HUES64 (cell line): ENCODE data around the gene NFATC4.
A peak's percentile ranks its signal among the peaks of the same experiment; 100 is the strongest.

Experiments used
- H3K27ac ChIP-seq: 2 replicates; pipeline ENCODE4 v1.7.0; 2013; ENCODE audit warnings: low read depth, low read length, inconsistent platforms
- H3K27me3 ChIP-seq: 2 replicates; pipeline ENCODE4 v1.6.1; 2013; ENCODE audit warnings: mild to moderate bottlenecking, low read length; ENCODE audit not compliant: insufficient read depth
- H3K36me3 ChIP-seq: 2 replicates; pipeline ENCODE4 v1.6.1; 2013; ENCODE audit warnings: mild to moderate bottlenecking, low read length; ENCODE audit not compliant: insufficient read depth
- H3K4me1 ChIP-seq: 2 replicates; pipeline ENCODE4 v1.6.1; 2013; ENCODE audit warnings: mild to moderate bottlenecking, low read length, moderate library complexity; ENCODE audit not compliant: insufficient read depth
- H3K4me3 ChIP-seq: 2 replicates; pipeline ENCODE4 v1.5.1; 2013; ENCODE audit warnings: mild to moderate bottlenecking, low read length, moderate library complexity
- H3K9ac ChIP-seq: 2 replicates; pipeline ENCODE4 v1.6.1; 2013; ENCODE audit warnings: mild to moderate bottlenecking, low read depth, low read length
- H3K9me3 ChIP-seq: 2 replicates; pipeline ENCODE4 v1.6.1; 2013; ENCODE audit warnings: low read depth, low read length; ENCODE audit not compliant: insufficient read depth
- WGBS: fragments of 150-250, 120-280 bp; methylation state at CpG from one replicate; pipeline ENCODE4 v1.1.7; 2013; ENCODE audit warnings: missing lambda C conversion rate; 5-methylcytosine and 5-hydroxymethylcytosine counted together

NFATC4 gene

DNA sequence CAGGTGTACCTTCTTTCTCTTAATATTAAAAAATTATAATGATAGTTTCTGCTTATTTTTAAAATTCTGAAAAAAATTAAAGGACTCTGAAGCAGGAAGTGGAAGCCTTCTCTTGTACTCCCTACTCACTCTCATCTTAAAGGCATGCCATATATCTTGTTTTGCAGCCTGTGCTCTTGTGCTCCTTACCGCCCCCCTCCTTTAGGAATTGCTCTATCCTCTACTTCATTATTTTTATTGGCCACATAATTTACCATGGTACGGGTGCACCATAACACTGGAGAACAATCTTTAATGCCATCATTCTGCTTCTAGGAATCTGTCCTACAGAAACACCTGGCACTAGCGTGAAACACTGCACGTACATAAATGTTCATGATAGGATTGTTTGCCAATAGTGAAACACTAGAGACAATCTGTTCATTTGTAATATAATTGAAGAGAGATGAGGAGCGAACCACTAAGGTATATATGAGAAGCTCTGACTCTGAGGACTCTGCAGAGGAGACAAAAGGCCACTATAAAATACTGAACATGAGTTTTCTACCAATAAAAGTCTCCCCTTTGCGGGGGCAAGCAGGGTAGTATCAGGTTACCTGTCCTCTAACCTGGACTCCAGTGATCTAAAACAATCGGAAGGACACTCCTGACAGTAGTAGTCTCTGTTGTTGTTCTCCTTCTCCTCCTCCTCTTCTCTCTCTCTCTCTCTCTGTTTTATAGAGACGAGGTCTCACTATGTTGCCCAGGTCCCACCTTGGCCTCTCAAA, 24.5 kb downstream of the NFATC4 start:
- peaks cover 8% of the 10 kb centered on the region for H3K4me1 ChIP-seq
- no peaks in the 10 kb centered on the region for H3K36me3 ChIP-seq
- 85% methylated on average over 8 of the region's 8 CpGs for WGBS
- H3K4me3 ChIP-seq = no peak overlapping the region
- no peaks in the 10 kb centered on the region for H3K9me3 ChIP-seq
- no peak overlapping the region for H3K27ac ChIP-seq
- H3K9ac ChIP-seq = no peak overlapping the region
- H3K27me3 ChIP-seq = no peaks in the 10 kb centered on the region

DNA sequence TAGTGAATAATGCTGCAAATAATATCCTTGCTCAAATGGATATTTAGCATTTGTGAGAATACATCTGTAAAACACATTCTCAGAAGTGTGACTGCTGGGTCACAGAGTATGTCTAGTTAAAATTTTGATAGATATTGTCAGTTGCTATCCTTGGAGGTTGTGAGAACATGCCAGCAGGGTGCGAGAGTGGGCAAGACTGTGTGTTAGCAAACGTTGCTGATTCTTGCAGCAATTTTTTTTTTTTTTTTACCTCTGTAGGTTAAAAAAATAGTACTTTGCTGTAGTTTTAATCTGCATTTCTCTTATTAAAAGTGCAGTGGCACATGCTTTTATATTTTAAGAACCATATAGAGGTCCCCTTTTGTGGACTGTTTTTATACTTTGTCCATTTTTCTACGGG, 26.3 kb downstream of the NFATC4 start:
- Histone ChIP-seq H3K36me3 (no peaks in the 10 kb centered on the region), H3K9me3 (no peaks in the 10 kb centered on the region), H3K27me3 (no peaks in the 10 kb centered on the region), H3K9ac (no peak overlapping the region), H3K4me1 (peaks cover 14% of the 10 kb centered on the region), H3K27ac (no peak overlapping the region), H3K4me3 (no peak overlapping the region)
- 48% methylated on average over 2 of the region's 3 CpGs for WGBS

DNA sequence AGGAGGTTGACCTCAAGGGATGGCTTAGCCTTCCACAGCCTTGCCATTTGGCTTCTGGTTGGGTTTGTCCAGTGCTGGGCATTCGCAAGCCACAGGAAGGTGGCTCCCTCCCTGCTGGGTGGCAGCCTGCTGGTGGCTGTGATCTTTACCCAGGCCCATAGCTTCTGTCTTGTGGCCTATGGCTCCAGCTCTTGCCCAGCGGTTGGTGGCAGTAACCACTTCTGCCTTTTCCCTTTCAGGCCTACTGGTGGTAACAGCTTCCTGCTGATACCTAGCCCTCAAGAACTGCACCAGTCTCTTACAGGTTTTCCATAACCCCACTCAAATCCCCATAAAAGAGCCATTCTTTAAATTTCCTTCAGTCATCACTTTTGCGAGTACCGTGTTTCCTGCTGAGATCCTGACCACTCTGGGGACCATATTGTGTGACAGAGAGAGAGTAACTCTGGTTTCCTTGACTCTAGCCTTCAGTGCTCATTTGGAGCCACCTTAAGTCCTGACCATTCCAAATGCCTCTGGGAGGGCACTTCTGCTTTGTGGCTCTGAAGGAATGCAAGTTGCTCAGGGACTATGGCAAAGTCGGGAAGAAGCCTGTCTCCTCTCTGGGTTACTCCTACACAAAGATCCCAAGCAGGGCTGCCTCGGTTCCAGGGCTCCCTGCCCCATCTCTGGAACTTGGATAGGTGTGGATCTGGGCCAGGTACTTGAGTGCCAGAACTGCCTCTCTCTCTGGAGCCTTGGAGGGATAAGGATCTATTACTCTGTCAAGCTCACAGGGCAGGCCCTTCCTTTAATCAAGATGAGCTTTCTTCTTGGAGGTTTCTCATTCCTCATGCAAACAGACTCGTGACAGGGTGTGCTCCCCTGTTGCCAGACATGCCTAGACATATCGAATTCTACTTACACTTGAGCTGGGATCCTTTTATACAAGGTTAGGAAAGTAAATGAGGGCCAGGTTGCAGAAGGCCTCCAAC, 27.9 kb downstream of the NFATC4 start:
- Histone ChIP-seq H3K9me3 (no peaks in the 10 kb centered on the region), H3K4me1 (peaks cover 21% of the 10 kb centered on the region), H3K4me3 (no peak overlapping the region), H3K27me3 (peaks cover 7% of the 10 kb centered on the region; the same call in 1 of the 2 replicates), H3K9ac (no peak overlapping the region), H3K36me3 (no peaks in the 10 kb centered on the region), H3K27ac (no peak overlapping the region)
- WGBS = 76% methylated on average over 7 of the region's 8 CpGs

DNA sequence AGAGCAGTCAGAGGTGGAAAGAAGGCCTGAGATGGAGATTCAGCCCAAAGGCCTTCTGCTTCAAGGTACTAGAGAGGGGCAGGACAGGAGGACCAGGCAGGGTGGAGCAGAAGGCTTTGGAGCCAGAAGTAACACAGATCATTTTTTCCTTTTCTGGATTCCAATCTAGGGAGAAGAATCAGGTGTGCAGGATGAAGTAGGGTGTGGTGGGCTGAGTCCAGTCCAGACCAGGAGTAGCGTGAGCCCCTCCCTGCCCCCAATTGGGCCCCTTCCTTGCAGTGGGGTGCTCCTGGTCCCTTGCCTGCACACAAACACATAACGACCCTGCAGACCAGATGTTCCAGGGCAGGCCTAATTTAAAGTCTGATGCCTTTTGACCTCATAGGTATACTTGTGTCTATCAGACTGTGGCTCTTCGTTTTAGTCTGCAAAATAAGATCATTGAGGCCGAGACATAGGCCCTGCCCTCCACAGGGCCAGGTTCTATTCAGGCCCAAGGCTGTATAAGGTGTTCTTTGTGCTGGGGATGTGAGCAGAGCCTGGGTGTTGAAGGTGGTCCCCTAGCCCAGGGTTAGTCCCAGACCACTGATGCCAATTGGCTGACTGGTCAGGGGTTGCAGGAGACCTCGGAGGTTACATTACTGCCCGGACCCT, 29.8 kb downstream of the NFATC4 start:
- peaks cover 13% of the 10 kb centered on the region for H3K4me1 ChIP-seq
- no peaks in the 10 kb centered on the region for H3K36me3 ChIP-seq
- peaks cover 7% of the 10 kb centered on the region; the same call in 1 of the 2 replicates for H3K27me3 ChIP-seq
- WGBS = 74% methylated on average over 6 of the region's 6 CpGs
- no peak overlapping the region for H3K9ac ChIP-seq
- peak overlapping the region; percentile 41 for H3K4me3 ChIP-seq
- no peaks in the 10 kb centered on the region for H3K9me3 ChIP-seq
- no peak overlapping the region for H3K27ac ChIP-seq

DNA sequence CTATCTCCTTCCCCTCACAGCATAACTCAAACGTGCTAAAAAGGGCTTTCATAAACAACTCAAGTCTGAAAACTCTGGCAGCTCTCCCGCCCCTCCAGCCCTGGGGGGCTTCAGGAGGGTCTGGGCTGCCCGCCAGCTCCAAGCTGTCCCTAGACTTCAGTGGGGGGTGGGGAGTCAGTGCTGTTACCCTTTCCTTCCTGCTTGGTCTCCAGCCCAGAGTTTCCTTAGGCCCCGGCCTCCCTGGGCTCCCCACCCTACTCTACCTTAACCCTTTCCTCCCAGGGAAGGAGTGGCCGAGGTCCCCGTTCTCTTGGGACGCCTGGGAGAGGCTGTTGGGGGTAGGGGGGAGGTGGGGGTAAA, 30.3 kb downstream of the NFATC4 start:
- Histone ChIP-seq H3K36me3 (no peaks in the 10 kb centered on the region), H3K4me3 (peak overlapping the region; percentile 41), H3K9me3 (no peaks in the 10 kb centered on the region), H3K9ac (no peak overlapping the region), H3K27ac (no peak overlapping the region; the same call in 1 of the 2 replicates), H3K4me1 (peaks cover 16% of the 10 kb centered on the region), H3K27me3 (peaks cover 7% of the 10 kb centered on the region; the same call in 1 of the 2 replicates)
- WGBS = 18% methylated on average over 3 of the region's 7 CpGs

DNA sequence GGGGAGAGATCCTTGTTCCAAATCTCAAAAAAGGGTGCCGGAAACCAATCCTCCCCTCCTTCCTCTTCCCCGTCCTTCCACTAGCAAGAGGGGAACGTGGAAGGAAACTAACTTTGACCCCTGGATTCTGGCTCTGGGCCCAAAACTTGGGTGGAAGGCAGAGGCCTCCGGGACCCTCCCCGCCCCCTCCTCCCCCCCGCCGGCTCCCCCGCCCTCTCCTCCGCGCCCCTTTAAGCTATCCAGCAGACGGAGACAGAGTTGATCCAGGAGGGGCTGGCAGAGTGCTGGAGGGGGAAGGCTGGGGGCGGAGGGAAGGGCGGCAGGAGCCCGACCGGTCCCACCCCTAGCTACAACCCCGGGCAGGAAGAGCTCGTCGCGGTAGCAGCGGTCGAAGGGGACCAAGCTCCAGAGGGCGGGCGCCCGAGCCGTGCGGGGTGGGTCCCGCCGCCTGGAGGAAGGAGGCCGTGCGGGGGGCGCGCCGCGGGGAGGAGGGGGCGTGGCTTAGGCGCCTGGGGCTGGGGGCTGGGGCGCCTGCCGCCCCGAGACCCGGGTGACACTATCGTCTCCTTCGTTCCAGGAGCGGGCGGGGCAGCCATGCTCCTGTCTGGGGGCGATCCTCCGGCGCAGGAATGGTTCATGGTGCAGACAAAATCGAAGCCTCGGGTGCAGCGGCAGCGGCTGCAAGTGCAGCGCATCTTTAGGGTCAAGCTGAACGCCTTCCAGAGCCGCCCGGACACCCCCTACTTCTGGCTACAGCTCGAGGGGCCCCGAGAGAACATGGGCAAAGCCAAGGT, 30.9 kb downstream of the NFATC4 start, which contains the start of gene NYNRIN:
NYNRIN (plus strand) TSS at position 351 of the 794 bp plus-strand sequence; CDS start at position 595, 244 bp downstream.
- Histone ChIP-seq H3K27ac (peak within 1 kb of the TSS; percentile 46; the same call in 1 of the 2 replicates), H3K4me3 (peak within 1 kb of the TSS; percentile 71), H3K27me3 (peaks cover 7% of the 10 kb centered on the region; the same call in 1 of the 2 replicates), H3K9ac (peak within 1 kb of the TSS; percentile 51), H3K36me3 (no peaks in the 10 kb centered on the region), H3K9me3 (no peaks in the 10 kb centered on the region), H3K4me1 (peaks cover 22% of the 10 kb centered on the region)
- 1% methylated on average over 50 of the region's 57 CpGs for WGBS

DNA sequence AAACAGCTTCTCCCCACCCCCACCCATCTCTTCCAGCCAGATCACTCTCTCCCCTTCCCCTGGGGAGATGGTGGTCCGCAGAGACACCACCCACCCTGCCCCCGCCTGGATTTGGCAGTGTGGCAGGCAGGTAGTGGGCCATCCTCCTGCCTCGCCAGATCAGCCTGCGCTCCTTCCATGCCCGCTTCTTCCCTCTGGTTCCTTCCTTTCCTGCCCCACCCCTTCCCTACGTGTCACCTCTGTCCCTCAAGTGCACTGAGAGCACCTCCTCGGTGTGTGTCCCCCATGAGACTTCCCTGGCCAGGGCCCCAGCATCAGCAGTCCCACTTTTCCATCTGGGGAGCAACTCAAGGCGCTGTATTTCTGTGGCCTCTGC, 31.5 kb downstream of the NFATC4 start:
- 17% methylated on average over 8 of the region's 8 CpGs for WGBS
- Histone ChIP-seq H3K4me3 (peak overlapping the region; percentile 71), H3K9ac (peak overlapping the region; percentile 51)

DNA sequence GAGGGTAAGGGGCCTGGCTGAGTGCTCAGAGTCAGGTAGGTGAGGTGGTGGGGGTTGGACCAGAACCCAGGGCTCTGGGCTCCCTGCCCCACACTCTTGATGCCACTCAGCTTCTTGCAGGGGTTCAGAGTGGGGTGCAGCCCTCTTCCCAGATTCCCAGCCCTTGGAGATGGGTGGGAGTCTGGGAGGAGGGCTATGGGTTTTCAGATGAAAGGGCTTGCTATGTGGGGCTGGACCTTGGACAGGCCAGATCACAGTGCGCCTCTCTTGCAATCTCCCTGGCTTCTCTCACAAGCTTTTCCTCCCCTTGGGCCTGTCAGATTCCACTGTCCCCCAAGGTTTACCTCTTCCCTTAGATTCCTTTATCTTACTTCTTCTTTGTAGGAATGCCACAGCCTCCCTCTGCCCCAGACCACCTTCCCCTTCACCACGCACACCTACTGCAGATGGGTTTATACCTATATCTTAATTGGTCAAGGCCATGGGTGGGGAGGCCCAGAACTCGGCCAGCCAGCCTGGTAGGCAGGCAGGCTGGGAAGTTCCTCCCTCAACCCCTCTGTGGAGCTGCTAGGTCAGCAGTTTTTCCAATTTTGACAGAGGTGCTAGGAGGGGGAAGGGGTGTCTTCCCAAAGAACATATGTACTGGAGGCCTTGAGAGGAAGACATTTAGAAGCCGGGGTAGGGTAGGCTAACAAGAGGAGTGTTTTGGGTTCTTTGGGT, 32.2 kb downstream of the NFATC4 start:
- WGBS = 78% methylated on average over 4 of the region's 4 CpGs
- H3K9me3 ChIP-seq = no peaks in the 10 kb centered on the region
- H3K27ac ChIP-seq = no peak overlapping the region
- peak overlapping the region; percentile 71 for H3K4me3 ChIP-seq
- H3K36me3 ChIP-seq = no peaks in the 10 kb centered on the region
- H3K27me3 ChIP-seq = peaks cover 7% of the 10 kb centered on the region; the same call in 1 of the 2 replicates
- H3K9ac ChIP-seq = peak overlapping the region; percentile 51; the same call in 1 of the 2 replicates
- peaks cover 29% of the 10 kb centered on the region for H3K4me1 ChIP-seq

More for the DNA sequence above, 31.5 kb downstream of the NFATC4 start:
- Histone ChIP-seq H3K9me3 (no peaks in the 10 kb centered on the region), H3K27me3 (peaks cover 7% of the 10 kb centered on the region; the same call in 1 of the 2 replicates), H3K36me3 (no peaks in the 10 kb centered on the region), H3K4me1 (peaks cover 27% of the 10 kb centered on the region), H3K27ac (no peak overlapping the region)

DNA sequence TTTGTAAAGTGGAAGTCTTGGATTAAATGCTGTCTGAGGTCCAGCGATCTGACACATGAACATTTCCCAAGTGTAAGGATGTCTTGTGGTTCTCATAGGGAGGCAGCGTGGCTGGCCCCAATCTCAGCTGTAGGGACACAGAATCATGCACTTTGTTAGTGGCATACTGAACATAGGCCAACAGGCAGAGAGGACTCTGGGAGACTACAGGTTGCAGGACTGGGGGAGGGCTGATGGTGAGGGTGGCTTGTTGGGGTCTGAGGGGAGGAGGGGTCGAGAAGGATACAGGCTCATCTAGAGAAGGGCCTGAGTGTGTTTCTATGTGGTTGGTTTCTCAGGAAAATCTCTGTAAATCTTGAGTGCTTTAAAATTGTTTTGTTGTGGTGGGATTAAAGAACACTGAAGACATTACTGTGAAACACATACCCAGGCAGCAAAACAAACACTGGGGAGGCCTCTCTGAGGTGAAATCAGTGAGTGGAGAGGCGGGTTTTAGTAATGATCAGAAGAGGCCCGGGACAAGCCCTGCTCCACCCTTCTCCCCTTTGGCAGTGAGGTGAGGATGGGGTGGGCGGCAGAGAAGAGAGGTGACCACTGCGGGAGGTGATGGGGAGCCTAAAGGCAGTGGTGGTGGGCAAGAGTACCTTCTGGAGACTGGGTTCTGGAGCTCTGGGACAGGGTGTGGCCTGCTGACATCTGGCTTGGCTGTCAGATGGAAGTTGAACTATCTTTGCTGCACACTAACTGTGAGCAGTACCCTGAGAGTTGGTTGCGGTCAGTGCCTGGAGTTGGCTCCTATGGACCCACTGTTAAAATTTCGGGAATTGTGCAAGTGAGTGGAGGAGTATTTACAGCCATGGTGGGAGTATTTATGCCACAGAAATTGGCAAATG, 34.1 kb downstream of the NFATC4 start:
- Histone ChIP-seq H3K27ac (no peak overlapping the region), H3K9ac (no peak overlapping the region)
- WGBS = 82% methylated on average over 9 of the region's 9 CpGs

More for the DNA sequence above, 34.1 kb downstream of the NFATC4 start:
- Histone ChIP-seq H3K4me1 (peaks cover 29% of the 10 kb centered on the region), H3K27me3 (peaks cover 7% of the 10 kb centered on the region; the same call in 1 of the 2 replicates), H3K9me3 (no peaks in the 10 kb centered on the region), H3K36me3 (no peaks in the 10 kb centered on the region), H3K4me3 (no peak overlapping the region)
